H9 (cell line): ENCODE results near the gene BACH2. TPM values are rescaled to one million over a fixed set of nuclear protein-coding genes. Genes with fewer than 3 reads are reported as not detected.

Experiments
- DNase-seq: peaks from one replicate; pipeline ENCODE4 v3.0.0-alpha.2; 2017
- H2AFZ ChIP-seq: one replicate; pipeline ENCODE4 v1.6.1; 2013; ENCODE audit warnings: mild to moderate bottlenecking, low read length, control low read depth, moderate library complexity
- H2AK5ac ChIP-seq: 2 replicates; pipeline ENCODE4 v1.6.1; 2013; ENCODE audit warnings: low read length, control low read depth, mixed read lengths; ENCODE audit not compliant: insufficient read length
- H2BK120ac ChIP-seq: one replicate; pipeline ENCODE4 v1.6.1; 2013; ENCODE audit warnings: low read depth, mild to moderate bottlenecking, low read length, control low read depth, inconsistent platforms; ENCODE audit not compliant: poor library complexity, severe bottlenecking
- H2BK12ac ChIP-seq: 2 replicates; pipeline ENCODE4 v1.6.1; 2013; ENCODE audit warnings: low read length, control low read depth, mixed read lengths, low read depth; ENCODE audit not compliant: insufficient read length
- H2BK15ac ChIP-seq: 2 replicates; pipeline ENCODE4 v1.6.1; 2013; ENCODE audit warnings: low read depth, low read length, control low read depth
- H2BK20ac ChIP-seq: one replicate; pipeline ENCODE4 v1.6.1; 2013; ENCODE audit warnings: low read depth, mild to moderate bottlenecking, low read length, control low read depth, inconsistent platforms; ENCODE audit not compliant: poor library complexity, severe bottlenecking
- H2BK5ac ChIP-seq: 2 replicates; pipeline ENCODE4 v1.6.1; 2013; ENCODE audit warnings: low read length, control low read depth, mixed read lengths; ENCODE audit not compliant: insufficient read length
- H3K14ac ChIP-seq: 2 replicates; pipeline ENCODE4 v1.6.1; 2013; ENCODE audit warnings: low read length, control low read depth; ENCODE audit not compliant: insufficient read depth
- H3K18ac ChIP-seq: 2 replicates; pipeline ENCODE4 v1.6.1; 2013; ENCODE audit warnings: low read depth, mild to moderate bottlenecking, mixed read lengths, low read length, control low read depth; ENCODE audit not compliant: insufficient read length
- H3K23ac ChIP-seq: 2 replicates; pipeline ENCODE4 v1.6.1; 2013; ENCODE audit warnings: low read length, control low read depth, mixed read lengths, low read depth; ENCODE audit not compliant: insufficient read length
- H3K23me2 ChIP-seq: 2 replicates; pipeline ENCODE4 v1.6.1; 2013; ENCODE audit warnings: low read depth, mild to moderate bottlenecking, mixed read lengths, low read length, control low read depth; ENCODE audit not compliant: insufficient read length, poor library complexity, severe bottlenecking
- H3K27ac ChIP-seq: 2 replicates; pipeline ENCODE4 v1.5.1; 2013; ENCODE audit warnings: low read length, control low read depth, mixed read lengths, low read depth; ENCODE audit not compliant: insufficient read length
- H3K27me3 ChIP-seq: 2 replicates; pipeline ENCODE4 v1.6.1; 2013; ENCODE audit warnings: low read length, control low read depth, inconsistent platforms; ENCODE audit not compliant: insufficient read depth
- H3K4ac ChIP-seq: 2 replicates; pipeline ENCODE4 v1.6.1; 2013; ENCODE audit warnings: low read depth, mild to moderate bottlenecking, control low read depth, inconsistent platforms, low read length, moderate library complexity
- H3K4me1 ChIP-seq: 2 replicates; pipeline ENCODE4 v1.6.1; 2013; ENCODE audit warnings: low read length, control low read depth, inconsistent platforms; ENCODE audit not compliant: insufficient read depth
- H3K4me2 ChIP-seq: 2 replicates; pipeline ENCODE4 v1.6.1; 2013; ENCODE audit warnings: low read length, control low read depth, mixed read lengths; ENCODE audit not compliant: insufficient read length, insufficient read depth
- H3K56ac ChIP-seq: 2 replicates; pipeline ENCODE4 v1.6.1; 2013; ENCODE audit warnings: low read depth, mild to moderate bottlenecking, mixed read lengths, low read length, control low read depth; ENCODE audit not compliant: insufficient read length
- H3K79me1 ChIP-seq: 2 replicates; pipeline ENCODE4 v1.6.1; 2013; ENCODE audit warnings: low read depth, mild to moderate bottlenecking, moderate library complexity, low read length, control low read depth, inconsistent platforms; ENCODE audit not compliant: insufficient read depth, poor library complexity, severe bottlenecking
- H3K79me2 ChIP-seq: 2 replicates; pipeline ENCODE4 v1.6.1; 2013; ENCODE audit warnings: low read length, control low read depth, inconsistent platforms; ENCODE audit not compliant: insufficient read depth
- H3K9ac ChIP-seq: 2 replicates; pipeline ENCODE4 v1.6.1; 2013; ENCODE audit warnings: low read length, control low read depth, mixed read lengths; ENCODE audit not compliant: insufficient read length; ENCODE audit errors: extremely low read depth
- H3K9me3 ChIP-seq: one replicate; pipeline ENCODE4 v1.6.1; 2013; ENCODE audit warnings: low read depth, low read length, inconsistent platforms; ENCODE audit not compliant: control insufficient read depth
- H3T11ph ChIP-seq: one replicate; pipeline ENCODE4 v1.6.1; 2013; ENCODE audit warnings: mild to moderate bottlenecking, low read length, control low read depth, inconsistent platforms
- H4K20me1 ChIP-seq: one replicate; pipeline ENCODE4 v1.6.1; 2013; ENCODE audit not compliant: control insufficient read depth, insufficient read length, insufficient read depth
- H4K5ac ChIP-seq: 2 replicates; pipeline ENCODE4 v1.6.1; 2013; ENCODE audit warnings: low read depth, mild to moderate bottlenecking, mixed read lengths, low read length, control low read depth; ENCODE audit not compliant: insufficient read length
- H4K8ac ChIP-seq: replicated peaks from 2 replicates; pipeline ENCODE4 v1.6.1; 2013; ENCODE audit warnings: low read length, control low read depth, mixed read lengths, low read depth; ENCODE audit not compliant: insufficient read length
- H4K91ac ChIP-seq: 2 replicates; pipeline ENCODE4 v1.6.1; 2013; ENCODE audit warnings: low read depth, mild to moderate bottlenecking, moderate library complexity, mixed read lengths, low read length, control low read depth; ENCODE audit not compliant: insufficient read length
- H3K27ac Mint-ChIP-seq, 3 experiments: 2 replicates in 2 of 3; 3 replicates in 1 of 3; pipeline ENCODE4 v1.8.0; 2020 to 2021; ENCODE audit warnings: mixed read lengths in 3 of 3, mild to moderate bottlenecking in 1 of 3, moderate library complexity in 1 of 3
- H3K27me3 Mint-ChIP-seq: 2 replicates; pipeline ENCODE4 v1.8.0; 2021; ENCODE audit warnings: low read depth, mild to moderate bottlenecking, moderate library complexity, mixed read lengths
- H3K36me3 Mint-ChIP-seq, 3 experiments: 2 replicates in 2 of 3; 3 replicates in 1 of 3; pipeline ENCODE4 v1.8.0; 2020 to 2021; ENCODE audit warnings: low read depth in 3 of 3, mixed read lengths in 3 of 3; ENCODE audit not compliant: insufficient read depth in 1 of 3
- H3K4me1 Mint-ChIP-seq, 2 experiments: 2 replicates each; pipeline ENCODE4 v1.8.0; 2020; ENCODE audit warnings: mixed read lengths in 2 of 2
- H3K4me3 Mint-ChIP-seq, 2 experiments: 2 replicates in 1 of 2; 3 replicates in 1 of 2; pipeline ENCODE4 v1.8.0; 2020 to 2021; ENCODE audit warnings: mild to moderate bottlenecking in 2 of 2, mixed read lengths in 2 of 2, moderate library complexity in 1 of 2
- H3K9me3 Mint-ChIP-seq, 2 experiments: 2 replicates in 1 of 2; 3 replicates in 1 of 2; pipeline ENCODE4 v1.8.0; 2020; ENCODE audit warnings: mild to moderate bottlenecking in 2 of 2, mixed read lengths in 2 of 2, moderate library complexity in 1 of 2
- WGBS: extraction: QIAGEN DNeasy Blood & Tissue Kit; methylation state at CpG from one replicate; pipeline ENCODE4 v1.1.7; 2013; ENCODE audit warnings: missing lambda C conversion rate, low lambda C conversion rate, mixed read lengths; ENCODE audit not compliant: insufficient read length; ENCODE audit errors: extremely low coverage; 5-methylcytosine and 5-hydroxymethylcytosine counted together
- total RNA-seq: library from RNA; stranded (reverse); gene quantifications from 2 replicates; pipeline ENCODE4 v1.2.1, GENCODE V29; 2021
- TF ChIP-seq, protein P1 (sequence below): fragments of 200-600 bp; sonication (generic); conservative IDR thresholded peaks from 3 replicates; pipeline ENCODE4 v1.8.0; 2021; ENCODE audit warnings: antibody characterized with exemption, mild to moderate bottlenecking

BACH2 gene
- total RNA-seq, 1 experiment from 2014 or later: 2.0 TPM

DNA sequence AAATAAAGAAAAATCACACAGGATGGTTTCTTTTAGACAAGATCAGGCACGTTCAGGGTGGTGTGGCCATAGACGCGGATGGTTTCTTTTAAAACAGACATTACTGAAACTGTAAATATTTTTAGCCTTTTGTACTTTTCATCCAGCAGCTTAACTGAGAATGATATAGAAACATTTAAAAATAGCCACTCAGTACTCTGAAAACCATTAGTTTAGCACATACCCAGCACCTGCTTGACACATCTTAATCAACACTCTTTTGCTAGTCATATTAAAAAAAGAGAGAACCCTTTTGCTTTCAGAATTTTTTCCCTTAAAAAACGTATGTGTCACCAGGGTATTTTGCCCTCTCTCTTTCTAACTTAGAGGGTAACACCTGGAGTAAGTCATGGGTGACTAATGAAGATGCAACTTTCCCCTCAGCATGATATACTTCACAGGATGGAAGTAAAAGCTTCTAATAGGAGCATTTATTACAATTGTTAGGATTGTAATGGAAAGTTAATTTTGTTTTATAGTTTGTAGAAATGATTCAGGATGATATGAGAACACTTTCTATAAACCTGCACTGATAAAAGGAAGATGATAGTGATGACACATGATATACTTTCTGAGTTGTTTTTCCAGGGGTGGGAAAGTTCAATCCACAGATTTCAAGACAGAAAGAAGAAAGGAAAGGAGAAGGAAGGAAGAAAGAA is 45.2 kb downstream of the BACH2 start:
- no CpG with 5 or more reads among the region's 4 CpGs for WGBS
- Histone ChIP-seq H2AFZ (no peak overlapping the region), H3K23ac (no peak overlapping the region), H3K56ac (no peak overlapping the region), H2BK15ac (no peak overlapping the region), H2BK12ac (no peak overlapping the region), H2AK5ac (no peak overlapping the region), H3K18ac (no peak overlapping the region), H3T11ph (no peak overlapping the region), H3K9me3 (no peaks in the 10 kb centered on the region), H3K14ac (no peak overlapping the region), H3K4me1 (no peaks in the 10 kb centered on the region), H3K79me1 (no peaks in the 10 kb centered on the region), H4K20me1 (no peaks in the 10 kb centered on the region), H3K9ac (no peak overlapping the region), H4K91ac (no peak overlapping the region), H2BK5ac (no peak overlapping the region), H3K23me2 (no peaks in the 10 kb centered on the region), H3K79me2 (no peaks in the 10 kb centered on the region), H2BK20ac (no peak overlapping the region), H4K8ac (no peak overlapping the region), H3K27me3 (no peaks in the 10 kb centered on the region), H3K27ac (no peak overlapping the region), H2BK120ac (no peak overlapping the region), H4K5ac (no peak overlapping the region), H3K4me2 (no peak overlapping the region), H3K4ac (no peak overlapping the region)
- Mint-ChIP-seq H3K27me3 (no peaks in the 10 kb centered on the region), H3K36me3 (no peaks in the 10 kb centered on the region; a peak in 2 of 7 replicates), H3K4me3 (no peak overlapping the region), H3K9me3 (no peaks in the 10 kb centered on the region), H3K4me1 (no peaks in the 10 kb centered on the region), H3K27ac (no peak overlapping the region)
- TF ChIP-seq, protein P1, sequence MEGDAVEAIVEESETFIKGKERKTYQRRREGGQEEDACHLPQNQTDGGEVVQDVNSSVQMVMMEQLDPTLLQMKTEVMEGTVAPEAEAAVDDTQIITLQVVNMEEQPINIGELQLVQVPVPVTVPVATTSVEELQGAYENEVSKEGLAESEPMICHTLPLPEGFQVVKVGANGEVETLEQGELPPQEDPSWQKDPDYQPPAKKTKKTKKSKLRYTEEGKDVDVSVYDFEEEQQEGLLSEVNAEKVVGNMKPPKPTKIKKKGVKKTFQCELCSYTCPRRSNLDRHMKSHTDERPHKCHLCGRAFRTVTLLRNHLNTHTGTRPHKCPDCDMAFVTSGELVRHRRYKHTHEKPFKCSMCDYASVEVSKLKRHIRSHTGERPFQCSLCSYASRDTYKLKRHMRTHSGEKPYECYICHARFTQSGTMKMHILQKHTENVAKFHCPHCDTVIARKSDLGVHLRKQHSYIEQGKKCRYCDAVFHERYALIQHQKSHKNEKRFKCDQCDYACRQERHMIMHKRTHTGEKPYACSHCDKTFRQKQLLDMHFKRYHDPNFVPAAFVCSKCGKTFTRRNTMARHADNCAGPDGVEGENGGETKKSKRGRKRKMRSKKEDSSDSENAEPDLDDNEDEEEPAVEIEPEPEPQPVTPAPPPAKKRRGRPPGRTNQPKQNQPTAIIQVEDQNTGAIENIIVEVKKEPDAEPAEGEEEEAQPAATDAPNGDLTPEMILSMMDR: no peak
- no peak for DNase-seq
